ENCODE data around the gene CCBE1.

Gene CCBE1

DNA sequence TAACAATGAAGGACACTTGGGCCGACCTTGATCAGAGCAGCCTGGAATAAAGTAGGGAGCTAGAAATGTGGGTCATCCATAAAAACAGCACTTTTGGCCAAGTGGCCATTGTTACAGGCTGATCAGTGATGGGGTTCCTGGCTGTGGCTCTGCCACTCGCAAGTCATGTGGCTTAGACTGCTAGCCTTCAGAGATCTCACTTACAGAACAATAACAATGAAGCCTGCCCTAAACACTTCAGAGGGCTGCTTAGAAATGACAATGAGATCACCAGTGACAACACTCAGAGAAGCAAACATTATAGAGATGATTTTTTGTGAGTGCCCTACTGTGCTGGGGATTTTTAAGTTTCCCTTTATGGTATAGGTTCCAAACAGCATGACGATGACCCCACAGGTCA, 230.2 kb downstream of the CCBE1 start:
- Histone ChIP-seq H3K27me3 (ENCODE audit: control insufficient read depth, insufficient read depth, low read length) (no peaks in the 10 kb centered on the region), H3K9me3 (ENCODE audit: control insufficient read depth, insufficient read depth, low read length) (no peaks in the 10 kb centered on the region), H3K4me3 (ENCODE audit: low read depth, low read length) (no peak overlapping the region), H3K4me1 (ENCODE audit: control insufficient read depth, insufficient read depth, low read length) (no peaks in the 10 kb centered on the region), H3K36me3 (ENCODE audit: control insufficient read depth, insufficient read depth, low read length) (no peaks in the 10 kb centered on the region), H3K27ac (ENCODE audit: low read depth, low read length) (no peak overlapping the region), H3K9ac (ENCODE audit: low read depth, low read length) (no peak overlapping the region)

DNA sequence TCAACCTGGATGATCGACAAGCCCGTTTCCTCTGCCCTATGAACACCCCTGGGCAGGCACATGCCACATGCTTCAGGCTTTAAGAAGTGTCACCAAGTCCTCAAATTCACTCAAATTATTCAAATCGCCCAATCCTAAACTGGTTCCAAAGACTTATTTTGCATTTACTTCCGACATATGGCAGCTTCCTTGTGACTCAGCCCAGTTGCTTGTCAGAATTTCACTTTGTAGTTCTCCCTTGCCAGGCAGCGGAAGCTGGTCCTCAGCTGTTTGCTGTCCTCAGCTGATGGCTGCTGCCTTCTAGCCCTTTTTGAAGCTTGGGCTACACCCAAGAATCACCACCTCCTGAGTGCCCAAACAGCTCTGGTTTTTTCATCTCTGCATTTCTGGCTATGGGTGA, 232.7 kb downstream of the CCBE1 start:
- no peaks in the 10 kb centered on the region for H3K9me3 ChIP-seq (ENCODE audit: control insufficient read depth, insufficient read depth, low read length)
- no peak overlapping the region for H3K27ac ChIP-seq (ENCODE audit: low read depth, low read length)
- no peak overlapping the region for H3K4me3 ChIP-seq (ENCODE audit: low read depth, low read length)
- no peaks in the 10 kb centered on the region for H3K27me3 ChIP-seq (ENCODE audit: control insufficient read depth, insufficient read depth, low read length)
- no peaks in the 10 kb centered on the region for H3K36me3 ChIP-seq (ENCODE audit: control insufficient read depth, insufficient read depth, low read length)
- H3K9ac ChIP-seq (ENCODE audit: low read depth, low read length) = no peak overlapping the region
- no peaks in the 10 kb centered on the region for H3K4me1 ChIP-seq (ENCODE audit: control insufficient read depth, insufficient read depth, low read length)

DNA sequence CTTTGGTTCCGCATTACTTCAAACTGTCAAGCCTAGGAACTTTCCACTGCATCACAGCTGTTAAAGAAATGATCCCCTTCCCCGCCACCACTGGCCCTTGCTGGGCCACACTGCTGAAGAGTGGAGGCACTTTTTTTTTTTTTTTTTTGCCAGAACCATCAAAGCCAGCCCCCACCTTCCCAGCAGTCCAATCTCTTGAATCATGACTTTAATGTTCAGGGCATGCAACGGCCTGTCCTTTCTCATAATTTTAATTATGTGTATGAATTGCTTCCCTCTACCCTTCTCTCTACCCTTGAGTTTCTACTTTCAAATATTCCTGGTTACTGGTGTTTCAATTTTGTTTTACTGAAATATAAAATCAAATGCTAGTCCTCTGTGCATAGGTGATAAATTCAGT, 236.1 kb downstream of the CCBE1 start:
- Histone ChIP-seq H3K9ac (ENCODE audit: low read depth, low read length) (no peak overlapping the region), H3K4me3 (ENCODE audit: low read depth, low read length) (no peak overlapping the region), H3K4me1 (ENCODE audit: control insufficient read depth, insufficient read depth, low read length) (no peaks in the 10 kb centered on the region), H3K9me3 (ENCODE audit: control insufficient read depth, insufficient read depth, low read length) (no peaks in the 10 kb centered on the region), H3K36me3 (ENCODE audit: control insufficient read depth, insufficient read depth, low read length) (no peaks in the 10 kb centered on the region), H3K27ac (ENCODE audit: low read depth, low read length) (no peak overlapping the region), H3K27me3 (ENCODE audit: control insufficient read depth, insufficient read depth, low read length) (no peaks in the 10 kb centered on the region)

DNA sequence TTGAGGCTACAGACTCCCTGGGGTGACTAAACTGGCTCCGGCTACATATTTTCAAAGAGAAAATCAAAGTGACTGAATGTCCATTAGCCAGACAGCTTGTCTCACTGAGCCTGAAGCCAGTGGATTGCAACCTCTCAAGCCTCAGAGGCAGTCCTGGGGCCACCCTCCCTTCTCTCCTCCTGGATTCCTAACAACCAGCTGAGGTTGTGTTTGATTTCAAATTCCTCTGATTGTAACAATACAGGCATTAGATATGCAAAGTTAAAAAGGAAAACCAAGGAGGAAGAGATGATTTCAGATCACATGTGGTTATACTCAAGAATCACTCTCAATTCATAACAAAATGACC, 237.2 kb downstream of the CCBE1 start:
- Histone ChIP-seq H3K4me3 (ENCODE audit: low read depth, low read length) (no peak overlapping the region), H3K27ac (ENCODE audit: low read depth, low read length) (no peak overlapping the region), H3K9ac (ENCODE audit: low read depth, low read length) (no peak overlapping the region), H3K36me3 (ENCODE audit: control insufficient read depth, insufficient read depth, low read length) (no peaks in the 10 kb centered on the region), H3K27me3 (ENCODE audit: control insufficient read depth, insufficient read depth, low read length) (no peaks in the 10 kb centered on the region), H3K4me1 (ENCODE audit: control insufficient read depth, insufficient read depth, low read length) (no peaks in the 10 kb centered on the region), H3K9me3 (ENCODE audit: control insufficient read depth, insufficient read depth, low read length) (no peaks in the 10 kb centered on the region)

DNA sequence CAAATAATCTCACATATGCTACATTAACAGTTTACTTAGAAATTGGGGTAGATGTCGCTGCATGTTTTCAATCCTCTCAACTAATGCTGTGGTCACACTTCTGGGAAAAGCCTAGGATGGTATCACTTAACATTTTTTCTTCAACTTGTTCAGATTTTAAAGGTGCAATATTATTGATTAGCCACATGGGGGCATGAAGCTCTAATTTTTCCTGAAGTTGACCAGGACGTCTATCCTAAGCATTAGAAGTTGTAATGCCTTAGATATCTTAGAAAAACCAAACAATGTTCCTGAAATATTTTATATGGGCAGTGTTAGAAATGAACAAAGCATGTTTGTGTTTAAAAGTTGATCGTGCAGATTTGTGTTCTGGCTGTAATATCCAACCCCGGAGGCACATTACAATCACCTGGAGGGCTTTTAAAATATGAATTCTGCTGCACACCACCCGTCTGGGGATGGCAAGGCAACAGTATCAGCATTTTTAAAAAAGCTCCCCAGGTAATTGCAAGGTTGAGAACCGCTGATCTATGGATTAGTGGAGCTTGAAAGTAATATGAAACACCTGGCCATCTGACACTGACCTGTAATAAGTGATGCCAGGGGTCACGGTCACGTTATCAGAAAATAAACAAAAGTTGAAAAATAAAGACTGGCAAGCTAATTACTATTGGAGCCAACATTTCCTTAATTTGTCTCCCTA, 237.7 kb downstream of the CCBE1 start:
- Histone ChIP-seq H3K27ac (ENCODE audit: low read depth, low read length) (no peak overlapping the region), H3K9ac (ENCODE audit: low read depth, low read length) (no peak overlapping the region), H3K27me3 (ENCODE audit: control insufficient read depth, insufficient read depth, low read length) (no peaks in the 10 kb centered on the region), H3K4me3 (ENCODE audit: low read depth, low read length) (no peak overlapping the region), H3K9me3 (ENCODE audit: control insufficient read depth, insufficient read depth, low read length) (no peaks in the 10 kb centered on the region), H3K36me3 (ENCODE audit: control insufficient read depth, insufficient read depth, low read length) (no peaks in the 10 kb centered on the region), H3K4me1 (ENCODE audit: control insufficient read depth, insufficient read depth, low read length) (no peaks in the 10 kb centered on the region)

DNA sequence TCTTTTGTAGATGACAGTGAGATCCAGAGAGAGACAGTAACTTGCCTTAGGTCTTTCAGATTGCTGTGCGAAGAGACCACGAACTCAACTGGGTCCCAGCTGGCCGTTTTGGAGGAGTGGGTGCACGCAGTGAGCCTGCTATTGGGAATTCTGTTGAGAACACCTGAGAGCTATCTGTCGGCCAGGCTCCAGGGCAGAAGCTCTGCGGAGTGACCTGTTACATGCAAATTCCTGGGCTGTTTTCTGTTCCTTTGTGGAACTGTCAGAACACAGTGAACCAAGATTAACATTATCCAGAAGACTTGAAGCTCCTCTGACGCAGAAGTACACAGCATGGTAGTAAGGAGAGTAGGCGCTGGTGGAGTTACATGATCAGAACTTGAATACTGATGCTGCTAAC, 238.6 kb downstream of the CCBE1 start:
- H3K27ac ChIP-seq (ENCODE audit: low read depth, low read length) = no peak overlapping the region
- no peak overlapping the region for H3K4me3 ChIP-seq (ENCODE audit: low read depth, low read length)
- no peak overlapping the region for H3K9ac ChIP-seq (ENCODE audit: low read depth, low read length)
- H3K36me3 ChIP-seq (ENCODE audit: control insufficient read depth, insufficient read depth, low read length) = no peaks in the 10 kb centered on the region
- no peaks in the 10 kb centered on the region for H3K9me3 ChIP-seq (ENCODE audit: control insufficient read depth, insufficient read depth, low read length)
- no peaks in the 10 kb centered on the region for H3K4me1 ChIP-seq (ENCODE audit: control insufficient read depth, insufficient read depth, low read length)
- H3K27me3 ChIP-seq (ENCODE audit: control insufficient read depth, insufficient read depth, low read length) = no peaks in the 10 kb centered on the region

DNA sequence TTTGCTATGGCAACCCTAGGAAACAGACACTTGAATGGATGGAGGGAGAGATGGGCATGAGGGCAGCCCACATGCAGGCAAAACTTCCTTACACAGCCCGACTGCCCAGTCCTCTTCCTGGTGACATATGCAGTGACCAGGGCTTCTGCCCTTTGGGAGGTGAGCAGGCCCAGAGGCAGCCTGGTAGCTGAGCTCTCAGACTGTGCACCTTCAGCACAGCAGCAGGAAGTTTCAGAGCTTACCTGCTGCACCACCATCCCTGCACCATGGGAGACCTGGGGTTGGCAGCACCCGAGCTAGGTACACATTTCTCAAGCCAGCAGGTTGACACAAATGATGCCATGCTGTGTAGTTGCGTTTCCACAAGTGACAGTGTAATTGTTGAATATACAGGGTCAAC, 240.6 kb downstream of the CCBE1 start:
- no peak overlapping the region for H3K4me3 ChIP-seq (ENCODE audit: low read depth, low read length)

DNA sequence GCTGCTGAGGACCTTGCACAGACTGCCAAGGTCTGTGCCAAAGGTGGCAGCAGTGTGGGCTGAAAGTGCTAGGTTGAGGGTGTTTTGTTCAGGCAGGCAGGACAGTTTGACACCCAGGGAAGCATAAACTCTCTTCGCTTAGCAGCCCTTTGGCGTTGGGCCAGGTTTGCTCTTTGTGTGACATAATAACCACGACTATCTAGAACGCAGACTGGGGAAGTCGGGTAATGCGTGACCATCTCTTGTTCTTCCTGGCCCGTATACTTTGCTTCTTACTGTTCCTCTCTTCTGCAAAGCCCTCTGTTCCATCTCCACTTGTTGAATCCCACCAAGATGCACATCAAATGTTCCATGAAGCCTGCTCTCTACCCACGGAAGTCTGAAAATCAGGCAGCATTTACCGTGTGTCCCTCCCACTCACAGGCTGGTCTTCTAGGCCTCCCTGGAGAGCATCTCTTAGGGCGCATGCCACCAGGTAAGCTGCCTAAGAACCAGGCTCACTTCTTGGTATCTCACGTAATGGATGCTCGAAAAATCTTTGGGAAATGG, 241.4 kb downstream of the CCBE1 start:
- no peak overlapping the region for H3K4me3 ChIP-seq (ENCODE audit: low read depth, low read length)
- H3K9ac ChIP-seq (ENCODE audit: low read depth, low read length) = no peak overlapping the region
- H3K9me3 ChIP-seq (ENCODE audit: control insufficient read depth, insufficient read depth, low read length) = no peaks in the 10 kb centered on the region
- H3K4me1 ChIP-seq (ENCODE audit: control insufficient read depth, insufficient read depth, low read length) = peaks cover 4% of the 10 kb centered on the region
- H3K27me3 ChIP-seq (ENCODE audit: control insufficient read depth, insufficient read depth, low read length) = no peaks in the 10 kb centered on the region
- H3K36me3 ChIP-seq (ENCODE audit: control insufficient read depth, insufficient read depth, low read length) = no peaks in the 10 kb centered on the region
- no peak overlapping the region for H3K27ac ChIP-seq (ENCODE audit: low read depth, low read length)

More for the DNA sequence above, 240.6 kb downstream of the CCBE1 start:
- Histone ChIP-seq H3K36me3 (ENCODE audit: control insufficient read depth, insufficient read depth, low read length) (no peaks in the 10 kb centered on the region), H3K9ac (ENCODE audit: low read depth, low read length) (no peak overlapping the region), H3K9me3 (ENCODE audit: control insufficient read depth, insufficient read depth, low read length) (no peaks in the 10 kb centered on the region), H3K27ac (ENCODE audit: low read depth, low read length) (no peak overlapping the region), H3K27me3 (ENCODE audit: control insufficient read depth, insufficient read depth, low read length) (no peaks in the 10 kb centered on the region), H3K4me1 (ENCODE audit: control insufficient read depth, insufficient read depth, low read length) (no peaks in the 10 kb centered on the region)

DNA sequence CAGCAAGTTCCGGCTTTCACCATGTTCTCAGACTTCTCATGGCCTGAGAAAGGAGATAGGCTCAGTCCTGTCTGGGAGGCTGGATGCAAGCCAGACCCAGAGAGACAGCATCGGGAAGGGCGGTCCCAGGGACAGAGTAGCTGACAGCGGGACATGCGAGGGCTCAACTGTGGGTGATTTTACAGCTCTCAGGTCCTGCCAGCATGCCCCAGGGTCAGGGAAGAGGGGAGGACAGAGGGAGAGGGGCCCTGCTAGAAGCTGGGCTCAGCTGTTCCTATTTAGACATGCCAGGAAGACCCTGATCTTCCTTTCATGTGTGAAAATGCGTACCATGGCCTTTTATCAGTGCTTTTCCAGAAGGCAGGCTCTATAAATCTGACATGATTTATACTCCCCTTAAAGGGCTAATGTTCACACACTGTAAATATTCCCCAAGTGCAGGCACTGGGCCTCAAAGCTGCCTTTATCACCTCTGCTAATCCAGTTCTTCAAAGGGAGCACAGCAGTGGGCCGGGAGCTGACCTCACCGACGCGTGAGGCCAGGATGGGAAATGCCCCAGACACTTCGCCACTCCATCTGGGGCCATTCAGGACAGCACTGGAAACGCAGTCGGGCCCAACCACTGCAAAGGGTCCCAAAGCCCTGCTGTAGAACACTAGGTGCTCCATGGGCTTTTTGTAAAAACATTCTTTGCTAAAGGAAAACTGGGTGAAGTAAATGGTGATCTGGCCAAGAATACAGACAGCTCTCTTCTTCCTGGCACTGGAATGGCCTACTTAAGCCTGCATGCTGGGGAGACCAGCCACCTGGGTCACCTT, 242.1 kb downstream of the CCBE1 start:
- H3K4me1 ChIP-seq (ENCODE audit: control insufficient read depth, insufficient read depth, low read length) = peaks cover 5% of the 10 kb centered on the region
- H3K36me3 ChIP-seq (ENCODE audit: control insufficient read depth, insufficient read depth, low read length) = no peaks in the 10 kb centered on the region
- H3K27ac ChIP-seq (ENCODE audit: low read depth, low read length) = no peak overlapping the region
- no peak overlapping the region for H3K9ac ChIP-seq (ENCODE audit: low read depth, low read length)
- H3K9me3 ChIP-seq (ENCODE audit: control insufficient read depth, insufficient read depth, low read length) = no peaks in the 10 kb centered on the region
- no peak overlapping the region for H3K4me3 ChIP-seq (ENCODE audit: low read depth, low read length)
- no peaks in the 10 kb centered on the region for H3K27me3 ChIP-seq (ENCODE audit: control insufficient read depth, insufficient read depth, low read length)

DNA sequence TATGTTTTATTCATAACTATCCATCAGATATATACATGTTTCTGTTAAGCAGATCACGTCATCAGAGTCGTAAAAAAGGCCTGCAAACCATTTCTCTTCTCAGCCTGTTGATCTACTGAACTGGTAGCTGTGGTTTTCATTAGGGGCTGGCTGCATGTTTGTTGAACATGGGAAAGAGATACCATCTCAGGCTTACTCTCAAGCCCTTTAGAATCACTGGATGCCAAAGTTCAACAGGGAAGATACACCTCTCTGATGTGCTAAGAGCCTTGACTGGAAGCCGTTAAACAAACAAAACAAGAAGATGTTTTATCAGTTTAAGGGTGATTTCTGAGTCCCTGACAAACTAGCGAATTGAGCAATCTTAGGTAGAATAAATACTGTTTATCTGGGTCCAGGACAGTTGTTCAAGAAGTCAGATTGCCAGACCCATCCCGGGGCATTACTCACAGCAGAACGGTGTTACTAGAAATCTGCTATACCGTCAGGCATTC, 243.7 kb downstream of the CCBE1 start:
- H3K36me3 ChIP-seq (ENCODE audit: control insufficient read depth, insufficient read depth, low read length) = no peaks in the 10 kb centered on the region
- peaks cover 5% of the 10 kb centered on the region for H3K4me1 ChIP-seq (ENCODE audit: control insufficient read depth, insufficient read depth, low read length)
- no peak overlapping the region for H3K27ac ChIP-seq (ENCODE audit: low read depth, low read length)
- H3K4me3 ChIP-seq (ENCODE audit: low read depth, low read length) = no peak overlapping the region
- no peak overlapping the region for H3K9ac ChIP-seq (ENCODE audit: low read depth, low read length)
- no peaks in the 10 kb centered on the region for H3K9me3 ChIP-seq (ENCODE audit: control insufficient read depth, insufficient read depth, low read length)
- no peaks in the 10 kb centered on the region for H3K27me3 ChIP-seq (ENCODE audit: control insufficient read depth, insufficient read depth, low read length)

DNA sequence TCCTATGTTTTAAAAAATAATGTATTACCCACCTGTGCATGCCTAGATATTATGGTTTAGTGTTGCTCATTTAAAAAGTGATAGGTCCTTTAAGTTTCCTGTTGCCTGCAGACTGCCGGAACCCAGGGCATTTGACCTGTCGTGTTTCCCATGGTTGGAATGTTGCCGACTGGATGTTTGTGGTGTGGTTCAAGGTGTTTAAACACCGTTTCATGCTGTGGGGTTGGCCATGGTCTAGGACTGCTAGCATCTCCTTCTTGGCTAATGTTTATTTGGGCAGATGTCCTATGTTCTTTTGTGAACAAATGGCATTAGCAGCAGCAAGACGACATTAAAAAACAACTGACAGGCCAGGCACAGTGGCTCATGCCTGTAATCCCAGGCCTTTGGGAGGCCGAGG, 245.3 kb downstream of the CCBE1 start:
- Histone ChIP-seq H3K36me3 (ENCODE audit: control insufficient read depth, insufficient read depth, low read length) (no peaks in the 10 kb centered on the region), H3K27me3 (ENCODE audit: control insufficient read depth, insufficient read depth, low read length) (no peaks in the 10 kb centered on the region)

More for the DNA sequence above, 245.3 kb downstream of the CCBE1 start:
- Histone ChIP-seq H3K4me3 (ENCODE audit: low read depth, low read length) (no peak overlapping the region), H3K4me1 (ENCODE audit: control insufficient read depth, insufficient read depth, low read length) (peaks cover 5% of the 10 kb centered on the region), H3K9ac (ENCODE audit: low read depth, low read length) (no peak overlapping the region), H3K27ac (ENCODE audit: low read depth, low read length) (no peak overlapping the region), H3K9me3 (ENCODE audit: control insufficient read depth, insufficient read depth, low read length) (no peaks in the 10 kb centered on the region)
